Activated naive CD8-positive, alpha-beta T cell treated with anti-CD3 and anti-CD28 coated beads, Interleukin-2, amount 10 ng/mL, durations not matched to agents 7 days and 5 days (primary cell): Measurements from ENCODE around the gene KCTD2. TPM values are rescaled to one million over a fixed set of nuclear protein-coding genes. Genes with fewer than 3 reads are reported as not detected.

Experiments used
- ATAC-seq: fragments of 150-1000 bp; cut with Tn5 transposase; one replicate; pipeline ENCODE4 v1.10.0; 2021; ENCODE audit warnings: low read depth, moderate library complexity
- POLR2A ChIA-PET: fragments of 350-600 bp; sonication (Branson Sonifier 250); formaldehyde crosslinking; loops from one replicate; lab custom pipeline; 2021; ENCODE audit warnings: antibody characterized with exemption; lab: Charles Lee
- DNase-seq: peaks from one replicate; pipeline ENCODE4 v3.0.0; 2021
- H3K27ac Mint-ChIP-seq: one replicate; pipeline ENCODE4 v1.8.0; 2022; ENCODE audit warnings: mild to moderate bottlenecking, mixed read lengths
- H3K27me3 Mint-ChIP-seq: one replicate; pipeline ENCODE4 v1.8.0; 2022; ENCODE audit warnings: mild to moderate bottlenecking, moderate library complexity, mixed read lengths
- H3K36me3 Mint-ChIP-seq: one replicate; pipeline ENCODE4 v1.8.0; 2021; ENCODE audit warnings: mild to moderate bottlenecking, mixed read lengths
- H3K4me1 Mint-ChIP-seq: one replicate; pipeline ENCODE4 v1.8.0; 2021; ENCODE audit warnings: mixed read lengths
- H3K4me3 Mint-ChIP-seq: one replicate; pipeline ENCODE4 v1.8.0; 2022; ENCODE audit warnings: mild to moderate bottlenecking, moderate library complexity, mixed read lengths
- H3K9me3 Mint-ChIP-seq: one replicate; pipeline ENCODE4 v1.8.0; 2021; ENCODE audit warnings: mixed read lengths
- total RNA-seq, 2 experiments: library from RNA; stranded (reverse); gene quantifications; one replicate each; pipeline ENCODE4 v1.2.3, GENCODE V29; 2021

KCTD2 gene
- total RNA-seq, 2 experiments from 2014 or later, result 20.4 to 22.4 TPM

DNA sequence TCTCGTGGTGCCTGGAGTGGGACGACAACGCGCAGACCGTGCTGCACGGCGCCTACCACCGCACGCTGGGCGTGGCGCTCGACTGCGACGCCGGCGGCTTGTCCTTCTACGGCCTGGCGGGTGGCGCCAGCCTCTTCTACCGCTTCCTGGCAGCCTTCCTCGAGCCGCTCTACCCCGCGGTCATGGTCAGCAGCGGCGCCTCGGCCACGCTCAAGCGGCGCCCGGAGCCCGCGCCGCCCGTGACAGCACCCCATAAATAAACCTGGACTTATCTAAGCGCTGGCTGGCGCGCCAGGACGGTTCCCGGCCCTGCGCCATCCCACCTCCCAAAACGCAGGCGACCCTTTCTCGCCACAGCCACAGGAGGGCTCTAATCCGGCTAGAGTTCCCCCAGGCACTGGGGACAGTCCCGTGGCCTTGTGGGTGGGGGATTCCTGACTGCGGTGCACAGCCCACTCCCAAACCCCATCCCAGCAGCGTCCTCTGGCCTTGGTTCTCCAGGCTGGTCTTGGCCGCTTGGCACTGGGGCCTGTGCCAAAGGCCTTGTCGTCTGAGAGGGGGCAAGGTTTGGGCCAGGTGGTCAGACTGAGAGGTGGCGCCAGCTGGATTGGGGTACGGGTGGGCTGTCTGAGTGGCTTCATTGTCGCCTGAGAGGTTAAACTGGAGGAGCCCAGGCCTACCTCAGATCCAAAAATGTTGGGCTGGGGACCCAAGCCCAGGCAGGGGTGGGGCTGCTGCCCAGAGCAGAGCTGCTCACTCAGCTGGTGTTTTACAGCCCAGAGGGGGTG lies 30.7 kb downstream of the KCTD2 start:
- peak; percentile 67 for DNase-seq
- POLR2A ChIA-PET, result interaction anchor here (1.1 to 1.3 kb wide), 2 partner anchors 10 to 31 kb away, joined by 3 to 7 read pairs; partner anchors contain the start of genes ATP5PD, KCTD2 and SLC16A5

DNA sequence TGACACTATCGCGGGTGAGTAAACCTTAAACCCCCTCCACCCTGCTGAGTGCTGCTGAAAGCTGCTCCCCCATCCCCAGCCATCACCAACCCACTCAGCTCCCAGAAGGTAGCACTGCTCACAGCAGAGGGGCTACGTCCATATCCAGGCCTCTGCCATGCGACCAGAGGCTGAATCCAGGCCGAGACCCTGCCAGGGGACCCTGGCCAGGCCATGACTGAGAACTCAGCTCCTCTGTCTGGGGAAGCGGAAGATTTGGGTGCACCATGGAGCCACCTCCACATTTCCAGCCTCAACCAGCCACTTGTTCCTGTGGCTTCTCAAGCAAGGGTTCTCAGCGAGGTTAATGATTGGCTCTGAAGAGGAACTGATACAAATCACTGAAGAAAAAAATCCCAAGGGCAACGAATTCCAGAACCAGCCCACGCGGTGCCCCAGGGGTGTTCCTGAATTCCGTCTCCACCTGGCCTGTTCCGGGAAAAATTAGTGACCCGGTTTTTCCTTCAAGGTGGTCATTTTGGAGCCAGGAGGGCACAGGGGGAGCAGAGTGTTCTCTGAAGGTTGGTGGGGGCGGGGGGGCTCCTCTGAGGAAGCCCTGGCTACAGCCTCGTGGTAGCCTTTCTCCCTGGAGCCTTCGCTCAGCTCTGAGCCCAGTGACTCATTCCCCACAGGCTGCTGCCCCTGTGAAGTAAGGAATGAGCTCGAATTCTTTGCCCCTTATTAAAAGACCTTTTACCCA lies 31.4 kb downstream of the KCTD2 start:
- POLR2A ChIA-PET, result no interaction called here
- no peaks in the 10 kb centered on the region for H3K27me3 Mint-ChIP-seq
- H3K9me3 Mint-ChIP-seq, result no peaks in the 10 kb centered on the region
- H3K4me3 Mint-ChIP-seq, result peak overlapping the region; percentile 35
- no peaks in the 10 kb centered on the region for H3K4me1 Mint-ChIP-seq
- DNase-seq, result no peak
- H3K27ac Mint-ChIP-seq, result no peak overlapping the region
- no peak for ATAC-seq
- H3K36me3 Mint-ChIP-seq, result no peaks in the 10 kb centered on the region

More for the DNA sequence above, 30.7 kb downstream of the KCTD2 start:
- Mint-ChIP-seq H3K4me1 (no peaks in the 10 kb centered on the region), H3K27ac (no peak overlapping the region), H3K27me3 (no peaks in the 10 kb centered on the region), H3K4me3 (peak overlapping the region; percentile 61), H3K36me3 (no peaks in the 10 kb centered on the region), H3K9me3 (no peaks in the 10 kb centered on the region)
- peak; percentile 84 for ATAC-seq

DNA sequence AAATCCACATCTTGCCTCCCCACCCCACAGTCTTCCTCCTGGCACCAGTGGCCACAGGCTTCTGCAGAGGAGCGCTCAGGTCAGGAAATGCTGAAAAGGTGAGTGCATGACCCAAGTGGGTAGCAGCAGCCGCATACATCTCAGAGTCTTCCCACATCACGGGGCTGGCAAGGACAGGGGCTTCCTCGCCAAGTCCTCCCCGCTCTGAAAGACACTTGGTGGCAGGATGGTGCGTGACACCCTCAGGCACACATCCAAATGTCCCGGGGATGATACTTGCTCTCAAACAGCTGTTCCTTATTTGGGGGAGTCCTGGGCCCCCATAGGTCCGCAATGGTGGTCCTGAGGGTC lies 32.0 kb downstream of the KCTD2 start:
- H3K9me3 Mint-ChIP-seq, result no peaks in the 10 kb centered on the region
- peaks cover 3% of the 10 kb centered on the region for H3K4me1 Mint-ChIP-seq
- DNase-seq (no peak), ATAC-seq (no peak)
- no peaks in the 10 kb centered on the region for H3K36me3 Mint-ChIP-seq
- no peaks in the 10 kb centered on the region for H3K27me3 Mint-ChIP-seq
- no peak overlapping the region for H3K4me3 Mint-ChIP-seq
- H3K27ac Mint-ChIP-seq, result no peak overlapping the region
- POLR2A ChIA-PET, result no interaction called here

DNA sequence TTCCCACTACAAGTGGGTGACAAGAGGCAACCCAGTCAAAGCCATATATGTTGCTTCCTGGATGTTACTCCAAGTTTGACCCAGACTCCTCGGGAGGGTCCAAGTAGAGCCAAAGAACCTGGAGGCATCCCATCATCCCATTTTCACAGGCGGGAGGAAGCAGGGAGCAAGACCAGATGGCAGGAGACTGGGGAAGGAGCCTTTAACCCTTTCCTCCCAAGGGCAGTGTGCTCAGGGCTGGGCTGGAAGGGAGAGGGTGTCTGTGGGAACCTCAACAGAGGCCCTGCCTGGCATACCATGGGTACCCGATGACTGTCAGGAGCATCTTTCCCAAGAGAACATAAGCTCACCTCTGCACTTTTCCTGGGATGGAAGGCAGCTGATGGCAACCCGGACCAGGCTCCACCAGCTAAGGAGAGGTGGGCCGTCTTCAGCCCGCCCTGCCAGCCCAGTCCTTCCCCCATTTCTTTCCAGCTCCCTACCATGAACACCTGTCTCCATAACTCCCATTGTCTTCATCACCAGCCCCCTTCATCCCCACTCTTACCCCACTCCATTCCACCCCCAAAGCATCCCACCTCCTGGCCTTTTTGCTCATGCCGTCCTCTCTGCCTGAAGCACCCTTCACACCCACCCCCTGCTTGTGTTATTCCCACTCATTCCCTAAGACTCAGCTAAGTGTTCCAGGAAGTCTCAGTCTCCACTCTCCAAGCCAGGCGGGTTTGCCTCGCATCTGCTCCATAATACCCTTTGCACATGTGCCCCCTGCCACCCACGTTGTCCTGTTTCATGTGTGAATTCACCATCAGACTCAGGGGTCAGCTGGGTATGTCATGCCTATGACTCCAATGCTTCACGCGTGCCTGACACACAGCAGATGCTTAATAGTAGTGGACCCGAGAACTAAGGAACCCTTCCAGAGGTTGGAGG lies 34.9 kb downstream of the KCTD2 start:
- Mint-ChIP-seq H3K36me3 (no peaks in the 10 kb centered on the region), H3K4me1 (peaks cover 9% of the 10 kb centered on the region), H3K27ac (no peak overlapping the region), H3K4me3 (no peak overlapping the region), H3K9me3 (no peaks in the 10 kb centered on the region), H3K27me3 (no peaks in the 10 kb centered on the region)
- DNase-seq (no peak), ATAC-seq (no peak)
- POLR2A ChIA-PET, result no interaction called here

DNA sequence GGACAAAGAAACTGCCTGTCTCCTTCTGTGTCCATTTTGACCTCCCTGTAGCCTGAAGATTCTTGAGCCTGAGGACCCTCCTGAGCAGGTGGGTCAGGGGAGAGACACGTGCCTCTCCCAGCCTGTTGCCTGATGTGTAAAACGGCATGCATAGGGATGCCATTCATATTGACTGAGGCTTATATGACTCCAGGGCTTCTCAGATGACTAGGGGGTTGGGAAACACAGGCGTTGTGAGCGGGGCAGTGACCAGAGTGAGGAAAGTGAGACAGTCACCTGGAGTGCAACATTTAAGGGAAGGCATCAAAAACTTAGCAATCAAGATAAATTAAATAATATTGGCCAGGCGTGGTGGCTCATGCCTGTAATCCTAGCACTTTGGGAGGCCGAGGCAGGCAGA lies 35.7 kb downstream of the KCTD2 start:
- no peak overlapping the region for H3K27ac Mint-ChIP-seq
- no peak overlapping the region for H3K4me3 Mint-ChIP-seq
- H3K9me3 Mint-ChIP-seq, result no peaks in the 10 kb centered on the region
- POLR2A ChIA-PET, result no interaction called here
- DNase-seq (no peak), ATAC-seq (no peak)
- no peaks in the 10 kb centered on the region for H3K36me3 Mint-ChIP-seq
- H3K27me3 Mint-ChIP-seq, result no peaks in the 10 kb centered on the region
- H3K4me1 Mint-ChIP-seq, result peaks cover 13% of the 10 kb centered on the region

DNA sequence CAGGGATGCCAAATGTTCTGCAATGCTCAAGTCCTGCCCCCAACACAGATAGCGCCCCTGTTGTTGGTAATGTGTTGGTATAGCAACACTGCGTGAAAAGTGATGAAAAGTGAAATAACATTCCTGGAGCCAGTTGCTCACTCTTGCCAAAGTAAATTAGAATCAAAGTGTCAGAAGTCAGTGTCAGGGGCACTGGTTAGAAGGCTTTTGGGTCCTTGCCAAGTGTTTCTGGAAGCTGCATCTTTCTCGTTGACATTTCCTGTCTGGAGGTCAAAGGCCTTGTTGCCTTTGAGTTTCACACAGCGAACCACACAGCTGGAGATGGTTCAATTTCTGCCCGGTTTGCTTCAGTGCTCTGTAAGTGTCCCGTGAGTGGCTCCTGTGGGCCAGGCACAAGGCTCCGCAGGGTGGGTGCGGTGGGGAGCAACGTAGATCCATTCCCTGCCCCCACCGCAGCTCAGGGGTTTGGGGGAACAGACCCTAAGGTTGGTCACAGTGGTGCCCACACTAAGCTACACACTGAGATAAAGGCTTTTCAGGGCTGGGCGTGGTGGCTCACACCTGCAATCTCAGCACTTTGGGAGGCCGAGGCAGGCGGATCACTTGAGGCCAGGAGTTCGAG lies 37.1 kb downstream of the KCTD2 start:
- H3K27me3 Mint-ChIP-seq, result no peaks in the 10 kb centered on the region
- peak overlapping the region; percentile 80 for H3K27ac Mint-ChIP-seq
- no peaks in the 10 kb centered on the region for H3K9me3 Mint-ChIP-seq
- ATAC-seq, result peak; percentile 27
- no peak for DNase-seq
- H3K36me3 Mint-ChIP-seq, result no peaks in the 10 kb centered on the region
- H3K4me1 Mint-ChIP-seq, result peaks cover 19% of the 10 kb centered on the region
- peak overlapping the region; percentile 25 for H3K4me3 Mint-ChIP-seq
- POLR2A ChIA-PET, result interaction anchor here (0.6 kb wide), 1 partner anchor 95 kb away, joined by 3 read pairs; no protein-coding TSS in a partner anchor

DNA sequence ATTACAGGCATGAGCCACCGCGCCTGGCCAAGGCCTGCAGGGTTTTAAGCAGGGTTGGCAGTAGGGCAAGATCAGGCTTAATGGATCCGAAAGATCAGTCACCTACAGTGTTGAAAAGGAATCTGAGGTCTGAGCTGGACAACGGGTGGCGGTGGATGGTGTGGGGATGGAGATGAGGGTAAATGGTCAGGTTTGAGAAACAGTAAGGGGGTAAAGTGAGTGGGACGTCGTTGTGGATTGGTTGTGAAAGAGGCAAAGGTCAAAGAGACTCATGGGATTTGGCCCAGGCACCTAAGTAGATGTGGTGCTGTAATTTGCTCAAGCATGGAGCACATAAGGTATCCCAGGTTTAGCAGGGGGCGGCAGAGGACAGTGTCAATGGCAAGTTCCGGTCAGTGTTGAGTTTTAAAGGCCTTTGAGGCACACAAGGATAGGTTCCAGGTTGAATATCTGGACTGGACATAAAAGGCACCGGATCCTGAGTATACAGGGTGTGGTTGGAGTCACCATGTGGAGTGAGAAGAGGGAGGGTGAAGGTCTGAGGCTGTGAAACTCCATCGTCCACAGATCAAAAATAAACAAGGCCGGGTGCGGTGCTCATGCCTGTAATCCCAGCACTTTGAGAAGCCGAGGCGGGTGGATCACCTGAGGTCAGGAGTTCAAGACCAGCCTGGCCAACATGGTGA lies 39.6 kb downstream of the KCTD2 start:
- Mint-ChIP-seq H3K4me3 (peak overlapping the region; percentile 10), H3K27ac (peak overlapping the region; percentile 56), H3K36me3 (no peaks in the 10 kb centered on the region)

DNA sequence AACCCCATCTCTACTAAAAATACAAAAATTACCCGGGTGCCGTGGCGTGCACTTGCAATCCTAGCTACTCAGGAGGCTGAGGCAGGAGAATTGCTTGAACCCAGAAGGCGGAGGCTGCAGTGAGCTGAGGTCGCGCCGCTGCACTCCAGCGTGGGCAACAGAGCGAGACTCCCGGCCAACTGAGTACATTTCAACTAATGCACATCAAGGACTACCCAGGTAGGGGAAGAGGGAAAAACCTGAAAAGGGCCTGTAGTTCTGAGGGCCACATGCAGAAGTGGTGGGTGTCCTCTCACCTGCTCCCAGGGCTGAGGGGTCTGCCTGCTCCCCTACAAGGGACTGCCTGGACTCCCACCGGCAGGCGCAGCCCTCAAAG lies 40.1 kb downstream of the KCTD2 start:
- DNase-seq (no peak), ATAC-seq (peak; percentile 1)
- peak overlapping the region; percentile 70 for H3K27ac Mint-ChIP-seq
- no peaks in the 10 kb centered on the region for H3K36me3 Mint-ChIP-seq
- H3K4me3 Mint-ChIP-seq, result peak overlapping the region; percentile 76
- peaks cover 30% of the 10 kb centered on the region for H3K4me1 Mint-ChIP-seq
- POLR2A ChIA-PET, result interaction anchor here (0.9 to 2.4 kb wide), 8 partner anchors 10 to 184 kb away, joined by 3 to 13 read pairs (median 4); partner anchors contain the start of genes ARMC7, CDR2L and MIF4GD
- H3K9me3 Mint-ChIP-seq, result no peaks in the 10 kb centered on the region
- no peaks in the 10 kb centered on the region for H3K27me3 Mint-ChIP-seq

More for the DNA sequence above, 39.6 kb downstream of the KCTD2 start:
- ATAC-seq (no peak), DNase-seq (no peak)
- H3K9me3 Mint-ChIP-seq, result no peaks in the 10 kb centered on the region
- H3K27me3 Mint-ChIP-seq, result no peaks in the 10 kb centered on the region
- peaks cover 28% of the 10 kb centered on the region for H3K4me1 Mint-ChIP-seq
- POLR2A ChIA-PET, result interaction anchor here (1.9 to 2.4 kb wide), 2 partner anchors 10 to 23 kb away, joined by 7 to 13 read pairs; partner anchors contain the start of gene ARMC7

DNA sequence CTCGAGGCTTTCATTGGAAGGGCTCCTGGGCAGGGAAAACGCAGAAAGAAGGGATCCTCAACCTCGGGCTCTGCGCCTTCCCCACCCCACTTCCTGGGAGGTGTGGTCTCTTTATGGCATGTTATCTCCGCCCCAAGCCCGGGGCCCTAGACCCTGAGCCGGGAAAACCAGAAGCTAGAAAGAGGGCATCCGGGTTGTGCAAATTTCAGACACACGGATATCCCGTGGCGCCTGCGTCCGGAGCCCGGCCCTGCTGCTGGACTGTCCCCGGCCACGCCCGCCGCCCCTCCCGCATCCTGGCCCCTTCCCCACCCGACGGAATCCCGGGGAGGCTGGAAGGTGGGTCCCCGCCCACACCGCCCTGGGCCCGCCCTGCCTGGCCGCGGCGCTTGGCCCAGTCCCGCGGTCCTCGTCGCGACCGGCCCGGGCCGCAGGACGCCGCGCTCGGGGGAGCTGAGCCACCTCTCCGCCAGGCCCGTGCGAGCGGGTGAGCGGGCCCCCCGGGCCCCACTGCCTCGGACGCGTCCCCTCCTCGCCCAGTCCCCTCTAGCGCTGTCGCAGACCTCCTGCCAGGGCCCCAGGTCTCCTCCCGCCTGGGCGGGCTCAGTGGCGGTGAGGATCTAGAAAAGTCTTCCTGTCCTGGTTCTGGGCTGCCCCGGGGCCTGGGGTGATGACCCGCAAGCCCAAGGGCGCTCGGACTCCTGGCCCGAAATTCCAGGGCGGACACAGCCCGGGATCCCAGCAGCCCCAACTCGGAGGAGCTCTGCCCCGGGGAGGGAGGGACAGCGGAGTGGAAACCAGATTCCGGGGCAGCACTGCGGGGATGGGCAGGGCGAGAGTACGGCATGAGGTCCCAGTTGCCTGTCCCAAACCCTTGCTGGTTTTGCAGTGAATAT lies 40.8 kb downstream of the KCTD2 start, which contains the start of gene SLC16A5:
Gene SLC16A5 (plus strand): TSS at position 397 of the 896 bp plus-strand sequence. CDS start 5,683 bp downstream, outside the sequence.
- Mint-ChIP-seq H3K9me3 (no peaks in the 10 kb centered on the region), H3K4me3 (peak within 1 kb of the TSS; percentile 82), H3K36me3 (no peaks in the 10 kb centered on the region), H3K27ac (peak within 1 kb of the TSS; percentile 83), H3K4me1 (peaks cover 32% of the 10 kb centered on the region), H3K27me3 (no peaks in the 10 kb centered on the region)
- DNase-seq (peak; percentile 70), ATAC-seq (peak; percentile 68)
- POLR2A ChIA-PET, result interaction anchor here (0.6 to 2.4 kb wide), 15 partner anchors 9 to 198 kb away, joined by 3 to 13 read pairs (median 3); partner anchors contain the start of genes ARMC7, ATP5PD, CDR2L and KCTD2

DNA sequence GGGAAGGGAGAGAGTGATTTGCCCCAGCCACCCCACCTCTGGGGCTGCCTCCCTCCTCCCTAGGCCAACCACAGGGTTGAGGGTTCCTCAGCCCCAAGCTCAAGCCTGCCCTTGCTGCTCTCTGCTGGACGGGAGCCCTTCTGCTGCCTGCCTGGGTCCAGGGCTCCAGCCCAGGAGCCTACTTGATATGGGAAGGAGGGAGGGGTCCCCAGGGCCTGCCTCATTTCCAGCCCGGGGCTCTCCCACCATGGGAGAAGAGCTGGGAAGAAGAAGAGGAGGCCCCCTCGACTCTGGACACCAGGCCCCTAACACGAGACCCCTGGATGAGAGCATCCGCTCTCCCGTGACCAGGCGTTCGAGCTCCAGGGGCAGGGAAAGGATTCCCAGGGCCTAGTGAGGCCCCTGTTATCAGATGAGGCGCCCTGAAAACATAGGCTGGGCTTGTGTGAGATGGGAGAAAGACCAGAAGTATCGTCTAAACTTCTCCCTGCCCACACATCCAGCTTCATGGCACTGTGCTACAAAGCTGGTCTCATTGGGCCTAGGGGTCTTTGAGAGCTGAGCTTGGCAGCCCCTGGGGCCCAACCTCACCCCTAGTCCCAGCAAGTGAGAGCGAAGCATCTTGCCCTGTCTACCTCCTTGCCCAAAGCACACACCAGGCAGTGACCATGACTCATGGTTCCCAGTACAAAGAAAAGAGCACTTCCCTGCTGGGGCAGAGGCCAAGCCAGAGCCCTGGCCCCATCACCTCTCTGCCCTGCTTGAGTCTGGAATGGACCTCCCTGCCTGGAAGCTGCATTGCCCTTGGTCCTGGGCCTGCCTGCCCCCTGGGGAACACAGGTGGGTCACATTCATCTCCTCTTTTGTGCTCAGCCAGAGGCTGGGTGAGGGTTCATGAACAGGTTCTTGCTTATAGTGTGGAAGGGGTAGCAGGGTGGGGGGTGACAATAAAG lies 41.7 kb downstream of the KCTD2 start:
- Mint-ChIP-seq H3K36me3 (no peaks in the 10 kb centered on the region), H3K4me1 (peaks cover 31% of the 10 kb centered on the region), H3K4me3 (peak overlapping the region; percentile 82), H3K9me3 (no peaks in the 10 kb centered on the region), H3K27me3 (no peaks in the 10 kb centered on the region), H3K27ac (peak overlapping the region; percentile 83)
- POLR2A ChIA-PET, result interaction anchor here (0.6 to 2.4 kb wide), 11 partner anchors 8 to 318 kb away, joined by 3 to 13 read pairs (median 3); partner anchors contain the start of genes ARMC7, ATP5PD and KCTD2
- ATAC-seq (peak; percentile 5), DNase-seq (no peak)
